Neural cell (in vitro differentiated cells): ENCODE data around the gene BLCAP. TPM values are rescaled to one million over a fixed set of nuclear protein-coding genes. Genes with fewer than 3 reads are reported as not detected.

Experiments
- H2AFZ ChIP-seq: fragments of 200-600, 300-800 bp; sonication (generic), shearing (Covaris generic); 2 replicates; pipeline ENCODE4 v1.6.0; 2014; ENCODE audit warnings: low read depth, mild to moderate bottlenecking, antibody characterized with exemption, low read length, moderate library complexity
- H3F3A ChIP-seq: fragments of 200-600 bp; shearing (Covaris generic); 2 replicates; pipeline ENCODE4 v1.6.1; 2016; ENCODE audit warnings: mild to moderate bottlenecking, moderate library complexity, mixed read lengths, antibody characterized with exemption, low read length; ENCODE audit not compliant: insufficient read depth, poor library complexity, severe bottlenecking
- H3K27ac ChIP-seq: fragments of 200-600, 300-800 bp; sonication (generic), shearing (Covaris generic); 2 replicates; pipeline ENCODE4 v1.5.1; 2014; ENCODE audit warnings: mild to moderate bottlenecking, low read length, moderate library complexity
- H3K27me3 ChIP-seq: fragments of 300-800, 200-600 bp; sonication (generic), shearing (Covaris generic); 2 replicates; pipeline ENCODE4 v1.6.0; 2014; ENCODE audit warnings: mild to moderate bottlenecking, low read depth, low read length, moderate library complexity; ENCODE audit not compliant: insufficient read depth
- H3K36me3 ChIP-seq: fragments of 300-800, 200-600 bp; sonication (generic), shearing (Covaris generic); 2 replicates; pipeline ENCODE4 v1.5.1; 2014; ENCODE audit warnings: mild to moderate bottlenecking, antibody characterized with exemption, low read length, moderate library complexity; ENCODE audit not compliant: insufficient read depth
- H3K4me2 ChIP-seq: fragments of 300-800, 200-600 bp; sonication (generic), shearing (Covaris generic); 2 replicates; pipeline ENCODE4 v1.6.0; 2014; ENCODE audit warnings: mild to moderate bottlenecking, low read length
- H3K4me3 ChIP-seq: fragments of 300-800, 200-600 bp; sonication (generic), shearing (Covaris generic); 2 replicates; pipeline ENCODE4 v1.5.1; 2014; ENCODE audit warnings: mild to moderate bottlenecking, low read length, moderate library complexity
- H3K79me2 ChIP-seq: fragments of 200-600 bp; shearing (Covaris generic); replicated peaks from 2 replicates; pipeline ENCODE4 v1.6.0; 2014; ENCODE audit warnings: mild to moderate bottlenecking, low read length, moderate library complexity; ENCODE audit not compliant: insufficient read depth
- H3K9ac ChIP-seq: fragments of 300-800, 200-600 bp; sonication (generic), shearing (Covaris generic); 2 replicates; pipeline ENCODE4 v1.6.1; 2016; ENCODE audit warnings: mild to moderate bottlenecking, low read length, mixed read lengths
- H3K9me2 ChIP-seq: fragments of 200-600 bp; shearing (Covaris generic); 2 replicates; pipeline ENCODE4 v1.6.1; 2016; ENCODE audit warnings: mild to moderate bottlenecking, low read length, mixed read lengths; ENCODE audit not compliant: insufficient read depth
- H3K9me3 ChIP-seq: fragments of 200-600, 300-800 bp; sonication (generic), shearing (Covaris generic); 2 replicates; pipeline ENCODE4 v1.6.1; 2016; ENCODE audit warnings: mild to moderate bottlenecking, mixed run types, low read length, moderate library complexity, mixed read lengths
- H4K20me1 ChIP-seq: fragments of 200-600 bp; shearing (Covaris generic); 2 replicates; pipeline ENCODE4 v1.6.1; 2016; ENCODE audit warnings: mild to moderate bottlenecking, mixed run types; ENCODE audit not compliant: insufficient read depth
- EP300 ChIP-seq: fragments of 450-650 bp; conservative IDR thresholded peaks from 2 replicates; pipeline ENCODE4 v1.6.1; 2014; ENCODE audit warnings: antibody characterized with exemption, mild to moderate bottlenecking, moderate library complexity; ENCODE audit not compliant: poor library complexity, severe bottlenecking
- EZH2 ChIP-seq: fragments of 200-600, 300-800 bp; shearing (Covaris generic), sonication (generic); IDR thresholded peaks from 2 replicates; pipeline ENCODE4 v1.6.1; 2014; ENCODE audit warnings: antibody characterized with exemption, low read length, borderline replicate concordance, mild to moderate bottlenecking; ENCODE audit not compliant: insufficient read depth, poor library complexity, severe bottlenecking
- MXI1 ChIP-seq: fragments of 450-650 bp; conservative IDR thresholded peaks from 2 replicates; pipeline ENCODE4 v1.6.1; 2014; ENCODE audit warnings: antibody characterized with exemption, mild to moderate bottlenecking; ENCODE audit not compliant: poor library complexity, severe bottlenecking
- POLR2AphosphoS5 ChIP-seq: IDR thresholded peaks from 2 replicates; pipeline ENCODE4 v1.6.1; 2012
- RAD21 ChIP-seq: fragments of 450-650 bp; conservative IDR thresholded peaks from 2 replicates; pipeline ENCODE4 v1.6.1; 2014; ENCODE audit warnings: antibody characterized with exemption, mild to moderate bottlenecking, moderate library complexity
- REST ChIP-seq: IDR thresholded peaks from 2 replicates; pipeline ENCODE4 v1.6.1; 2012; ENCODE audit warnings: borderline replicate concordance
- SMC3 ChIP-seq: fragments of 450-650 bp; conservative IDR thresholded peaks from 2 replicates; pipeline ENCODE4 v1.6.1; 2014; ENCODE audit warnings: antibody characterized with exemption, mild to moderate bottlenecking, moderate library complexity; ENCODE audit not compliant: poor library complexity
- TAF1 ChIP-seq: IDR thresholded peaks from 2 replicates; pipeline ENCODE4 v1.6.1; 2012; ENCODE audit warnings: low read depth
- polyA plus RNA-seq: library from polyadenylated mRNA; depleted of rRNA; stranded (reverse); fragments of >200 nt; gene quantifications from 2 replicates; pipeline ENCODE4 v1.2.3, GENCODE V29; 2014
- TF ChIP-seq, protein P1 (sequence below): fragments of 450-650 bp; IDR thresholded peaks from 2 replicates; pipeline ENCODE4 v1.5.1; 2014; ENCODE audit warnings: antibody characterized with exemption, mild to moderate bottlenecking, moderate library complexity; ENCODE audit not compliant: poor library complexity, severe bottlenecking

The BLCAP gene
- polyA plus RNA-seq, 1 donor from 2014 or later, result 344 TPM

DNA sequence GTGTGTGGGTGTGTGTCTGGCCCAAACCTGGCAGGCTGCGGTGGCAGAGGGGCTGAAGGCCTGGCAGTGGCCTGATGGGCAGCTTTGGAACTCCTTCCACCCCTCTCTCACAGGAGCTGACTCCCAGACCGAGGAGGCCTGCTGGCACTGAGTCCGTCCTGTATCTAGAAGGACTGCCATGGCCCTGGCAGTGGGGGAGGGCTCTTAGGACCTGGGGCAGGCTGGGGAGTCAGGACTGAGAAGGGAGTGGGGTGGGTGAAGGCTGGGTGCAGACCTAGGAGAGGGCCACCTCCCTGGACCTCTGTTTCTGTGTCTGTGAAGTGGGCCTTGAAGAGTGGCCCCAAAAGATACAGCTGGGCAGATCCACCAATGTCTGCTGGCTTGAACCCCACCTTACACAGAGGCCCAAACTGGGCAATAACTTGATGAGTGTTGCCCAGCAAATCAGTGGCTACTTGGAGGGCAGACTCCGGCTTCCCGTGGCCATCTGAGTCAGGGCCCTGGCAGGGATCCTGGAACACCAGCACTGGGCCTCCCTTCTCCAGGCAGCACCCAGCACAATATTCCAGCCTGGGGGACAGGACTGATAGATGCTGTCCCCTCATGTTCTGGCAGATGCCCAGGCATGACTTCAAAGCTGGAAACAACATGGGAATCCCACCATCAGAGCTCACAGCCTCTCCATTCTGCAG, 46.7 kb upstream of the BLCAP start:
- Histone ChIP-seq H3F3A (no peaks in the 10 kb centered on the region), H3K27me3 (no peaks in the 10 kb centered on the region), H3K27ac (no peak overlapping the region), H3K4me2 (no peak overlapping the region), H3K79me2 (no peaks in the 10 kb centered on the region), H3K9ac (no peak overlapping the region), H2AFZ (no peak overlapping the region), H3K9me3 (no peaks in the 10 kb centered on the region), H4K20me1 (no peaks in the 10 kb centered on the region), H3K36me3 (no peaks in the 10 kb centered on the region), H3K9me2 (no peaks in the 10 kb centered on the region), H3K4me3 (no peak overlapping the region)
- no peak for TF ChIP-seq EZH2
- TF ChIP-seq EP300, result no peak
- no peak for TF ChIP-seq POLR2AphosphoS5
- TF ChIP-seq, protein P1, sequence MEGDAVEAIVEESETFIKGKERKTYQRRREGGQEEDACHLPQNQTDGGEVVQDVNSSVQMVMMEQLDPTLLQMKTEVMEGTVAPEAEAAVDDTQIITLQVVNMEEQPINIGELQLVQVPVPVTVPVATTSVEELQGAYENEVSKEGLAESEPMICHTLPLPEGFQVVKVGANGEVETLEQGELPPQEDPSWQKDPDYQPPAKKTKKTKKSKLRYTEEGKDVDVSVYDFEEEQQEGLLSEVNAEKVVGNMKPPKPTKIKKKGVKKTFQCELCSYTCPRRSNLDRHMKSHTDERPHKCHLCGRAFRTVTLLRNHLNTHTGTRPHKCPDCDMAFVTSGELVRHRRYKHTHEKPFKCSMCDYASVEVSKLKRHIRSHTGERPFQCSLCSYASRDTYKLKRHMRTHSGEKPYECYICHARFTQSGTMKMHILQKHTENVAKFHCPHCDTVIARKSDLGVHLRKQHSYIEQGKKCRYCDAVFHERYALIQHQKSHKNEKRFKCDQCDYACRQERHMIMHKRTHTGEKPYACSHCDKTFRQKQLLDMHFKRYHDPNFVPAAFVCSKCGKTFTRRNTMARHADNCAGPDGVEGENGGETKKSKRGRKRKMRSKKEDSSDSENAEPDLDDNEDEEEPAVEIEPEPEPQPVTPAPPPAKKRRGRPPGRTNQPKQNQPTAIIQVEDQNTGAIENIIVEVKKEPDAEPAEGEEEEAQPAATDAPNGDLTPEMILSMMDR, result no peak
- no peak for TF ChIP-seq RAD21
- TF ChIP-seq REST, result no peak
- TF ChIP-seq TAF1, result no peak
- no peak for TF ChIP-seq SMC3
- no peak for TF ChIP-seq MXI1

DNA sequence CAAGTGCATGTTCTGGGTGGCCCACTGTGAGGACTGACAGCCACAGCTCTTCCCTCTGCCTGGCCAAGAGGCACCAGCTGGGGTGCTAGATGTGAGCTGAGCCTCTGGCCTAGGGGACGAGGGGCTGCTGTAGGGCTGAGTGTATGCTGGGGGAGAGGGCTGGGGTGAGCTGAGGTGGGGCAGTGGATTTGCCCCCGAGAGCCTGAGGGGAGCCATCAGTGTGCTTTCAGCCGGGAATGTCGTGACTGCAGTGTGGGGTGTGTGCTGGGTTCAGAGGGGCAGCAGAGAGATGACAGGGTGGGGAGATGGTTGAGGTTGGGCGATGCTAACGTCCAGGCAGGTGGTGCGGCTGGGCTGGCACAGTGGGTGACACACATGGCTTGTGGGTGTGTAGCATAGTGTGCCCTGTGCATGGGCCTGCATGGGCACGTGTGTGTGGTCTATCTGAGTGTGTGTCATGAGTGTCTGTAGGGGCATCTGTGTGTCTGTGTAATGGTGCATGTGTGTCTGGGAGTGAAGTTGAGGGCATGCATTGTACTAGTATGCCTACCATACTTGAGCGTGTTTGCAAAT, 46.0 kb upstream of the BLCAP start:
- no peak overlapping the region for H3K27ac ChIP-seq
- H3K9me3 ChIP-seq, result no peaks in the 10 kb centered on the region
- H3K9me2 ChIP-seq, result no peaks in the 10 kb centered on the region
- no peaks in the 10 kb centered on the region for H3K36me3 ChIP-seq
- no peak overlapping the region for H3K4me3 ChIP-seq
- no peaks in the 10 kb centered on the region for H3K27me3 ChIP-seq
- no peak overlapping the region for H3K4me2 ChIP-seq
- no peak overlapping the region for H2AFZ ChIP-seq
- TF ChIP-seq MXI1 (no peak), SMC3 (no peak), EZH2 (no peak), EP300 (no peak), RAD21 (no peak), TAF1 (no peak), POLR2AphosphoS5 (no peak), REST (no peak)
- TF ChIP-seq, protein P1, result no peak
- no peaks in the 10 kb centered on the region for H3K79me2 ChIP-seq
- no peaks in the 10 kb centered on the region for H3F3A ChIP-seq
- no peak overlapping the region for H3K9ac ChIP-seq
- H4K20me1 ChIP-seq, result no peaks in the 10 kb centered on the region
